ENCODE results near the gene IKZF2.

DNA sequence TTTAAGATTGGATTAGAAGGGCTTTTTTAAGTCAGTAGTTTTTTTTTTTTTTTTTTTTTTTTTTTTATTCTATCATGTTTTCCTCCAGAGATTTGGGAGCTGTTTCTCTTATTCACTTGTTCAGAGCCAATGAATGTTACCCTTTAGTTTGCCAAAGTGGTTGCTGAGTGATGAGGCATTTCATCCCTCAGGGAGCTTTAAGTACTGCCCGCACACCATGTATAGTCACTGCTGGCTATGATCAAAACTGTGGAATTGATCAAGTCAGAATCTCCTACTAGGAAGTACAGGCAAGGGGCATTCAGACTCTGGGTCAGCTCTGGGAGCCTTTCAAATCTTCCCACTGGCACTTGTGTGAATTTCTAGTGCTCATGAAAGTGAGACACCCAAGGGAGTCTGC lies 201.6 kb downstream of the IKZF2 start:
- TF ChIP-seq, protein P1, sequence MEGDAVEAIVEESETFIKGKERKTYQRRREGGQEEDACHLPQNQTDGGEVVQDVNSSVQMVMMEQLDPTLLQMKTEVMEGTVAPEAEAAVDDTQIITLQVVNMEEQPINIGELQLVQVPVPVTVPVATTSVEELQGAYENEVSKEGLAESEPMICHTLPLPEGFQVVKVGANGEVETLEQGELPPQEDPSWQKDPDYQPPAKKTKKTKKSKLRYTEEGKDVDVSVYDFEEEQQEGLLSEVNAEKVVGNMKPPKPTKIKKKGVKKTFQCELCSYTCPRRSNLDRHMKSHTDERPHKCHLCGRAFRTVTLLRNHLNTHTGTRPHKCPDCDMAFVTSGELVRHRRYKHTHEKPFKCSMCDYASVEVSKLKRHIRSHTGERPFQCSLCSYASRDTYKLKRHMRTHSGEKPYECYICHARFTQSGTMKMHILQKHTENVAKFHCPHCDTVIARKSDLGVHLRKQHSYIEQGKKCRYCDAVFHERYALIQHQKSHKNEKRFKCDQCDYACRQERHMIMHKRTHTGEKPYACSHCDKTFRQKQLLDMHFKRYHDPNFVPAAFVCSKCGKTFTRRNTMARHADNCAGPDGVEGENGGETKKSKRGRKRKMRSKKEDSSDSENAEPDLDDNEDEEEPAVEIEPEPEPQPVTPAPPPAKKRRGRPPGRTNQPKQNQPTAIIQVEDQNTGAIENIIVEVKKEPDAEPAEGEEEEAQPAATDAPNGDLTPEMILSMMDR (IDR thresholded peaks at IDR 0.05): no peak
- TF ChIP-seq RNF2 (IDR thresholded peaks at IDR 0.05; ENCODE audit: borderline replicate concordance, low read depth): no peak
- no peak for TF ChIP-seq ZNF302 (CRISPR knock-in tag; IDR thresholded peaks at IDR 0.05)
- TF ChIP-seq CEBPB (IDR thresholded peaks at IDR 0.05): no peak
- no peak for TF ChIP-seq EP300 (IDR thresholded peaks at IDR 0.05)
- TF ChIP-seq RAD21 (conservative IDR thresholded peaks at IDR 0.05 in 1 of 2, IDR thresholded peaks at IDR 0.05 in 1 of 2): no peak
- no peak for TF ChIP-seq SMC3 (IDR thresholded peaks at IDR 0.05)
